Cardiac septum (tissue), 1 donor: ENCODE measurements around the gene PFDN6. TPM values are rescaled to one million over a fixed set of nuclear protein-coding genes. Genes with fewer than 3 reads are reported as not detected.

Source experiments
- DNase-seq: peaks from one replicate; pipeline ENCODE4 v3.0.0-alpha.2; 2020; ENCODE audit warnings: low spot score
- intact Hi-C: fragments of 100-400 bp; cut with DNase I; formaldehyde crosslinking; loops from one replicate; pipeline ENCODE4 v1.14.0; 2022
- microRNA-seq: library from miRNA; unstranded; fragments of <30 nt; microRNA quantifications from one replicate; pipeline ENCODE4 v1.2.0, GENCODE V29; 2020
- total RNA-seq: library from RNA; stranded (reverse); fragmentation: NEBNext Ultra II Directional; extraction: Animal tissue kit (Norgen Biotek cat#: 25700); gene quantifications from one replicate; pipeline ENCODE4 v1.2.1, GENCODE V29; 2021
- donor health status: DM: no; HTN: no; CAD: no.

PFDN6 gene
- total RNA-seq, 1 donor from 2014 or later = 35.1 TPM

GRCh38 chr6:33336495-33336894 lies 47.1 kb downstream of the PFDN6 start:
- no peak for DNase-seq
- intact Hi-C loops = no loop called here

GRCh38 chr6:33339193-33339592 lies 49.8 kb downstream of the PFDN6 start:
- no peak for DNase-seq
- intact Hi-C loops = no loop called here

Small RNAs within 50 kb of the gene (microRNA-seq; reads per million reads assigned to microRNA genes)
- gene MIR6834 (not detected), gene MIR6873 (not detected)

Other genes starting within 250 kb of the PFDN6 start
- gene HLA-DPA1, start 216.0 kb upstream of the PFDN6 start, total RNA-seq = 35.8 TPM
- gene HLA-DPB1, start 213.6 kb upstream of the PFDN6 start, total RNA-seq = 32.8 TPM
- gene COL11A2, start 97.1 kb upstream of the PFDN6 start, total RNA-seq = 1.7 TPM
- 33.5 TPM for gene RXRB, start 88.9 kb upstream of the PFDN6 start, total RNA-seq
- 62.4 TPM for gene SLC39A7, start 88.7 kb upstream of the PFDN6 start, total RNA-seq
- 9.9 TPM for gene HSD17B8, start 84.9 kb upstream of the PFDN6 start, total RNA-seq
- 24.5 TPM for gene RING1, start 81.1 kb upstream of the PFDN6 start, total RNA-seq
- 32.5 TPM for gene VPS52, start 17.7 kb upstream of the PFDN6 start, total RNA-seq
- gene RPS18, start 17.5 kb upstream of the PFDN6 start, total RNA-seq = 753 TPM
- gene B3GALT4, start 12.5 kb upstream of the PFDN6 start, total RNA-seq = 9.3 TPM
- gene WDR46, start 362 bp upstream of the PFDN6 start, total RNA-seq = 18.8 TPM
- 46.9 TPM for gene RGL2, start 9.3 kb downstream of the PFDN6 start, total RNA-seq
- gene TAPBP, start 24.5 kb downstream of the PFDN6 start, total RNA-seq = 85.8 TPM
- 19.9 TPM for gene ZBTB22, start 28.1 kb downstream of the PFDN6 start, total RNA-seq
- 19.8 TPM for gene DAXX, start 33.4 kb downstream of the PFDN6 start, total RNA-seq
- gene KIFC1, start 102.2 kb downstream of the PFDN6 start, total RNA-seq = 0.24 TPM
- 74.8 TPM for gene PHF1, start 121.4 kb downstream of the PFDN6 start, total RNA-seq
- 94.6 TPM for gene CUTA, start 128.5 kb downstream of the PFDN6 start, total RNA-seq
- 9.0 TPM for gene SYNGAP1, start 130.5 kb downstream of the PFDN6 start, total RNA-seq
- 4.5 TPM for gene ZBTB9, start 165.0 kb downstream of the PFDN6 start, total RNA-seq